ENCODE results near the gene GPSM1.
"Not testable (repeated sequence)": the region's sequence is repeated elsewhere in the genome, so short reads cannot be mapped to it uniquely, and the experiment has no call there.

- TF ChIP-seq, protein P1, sequence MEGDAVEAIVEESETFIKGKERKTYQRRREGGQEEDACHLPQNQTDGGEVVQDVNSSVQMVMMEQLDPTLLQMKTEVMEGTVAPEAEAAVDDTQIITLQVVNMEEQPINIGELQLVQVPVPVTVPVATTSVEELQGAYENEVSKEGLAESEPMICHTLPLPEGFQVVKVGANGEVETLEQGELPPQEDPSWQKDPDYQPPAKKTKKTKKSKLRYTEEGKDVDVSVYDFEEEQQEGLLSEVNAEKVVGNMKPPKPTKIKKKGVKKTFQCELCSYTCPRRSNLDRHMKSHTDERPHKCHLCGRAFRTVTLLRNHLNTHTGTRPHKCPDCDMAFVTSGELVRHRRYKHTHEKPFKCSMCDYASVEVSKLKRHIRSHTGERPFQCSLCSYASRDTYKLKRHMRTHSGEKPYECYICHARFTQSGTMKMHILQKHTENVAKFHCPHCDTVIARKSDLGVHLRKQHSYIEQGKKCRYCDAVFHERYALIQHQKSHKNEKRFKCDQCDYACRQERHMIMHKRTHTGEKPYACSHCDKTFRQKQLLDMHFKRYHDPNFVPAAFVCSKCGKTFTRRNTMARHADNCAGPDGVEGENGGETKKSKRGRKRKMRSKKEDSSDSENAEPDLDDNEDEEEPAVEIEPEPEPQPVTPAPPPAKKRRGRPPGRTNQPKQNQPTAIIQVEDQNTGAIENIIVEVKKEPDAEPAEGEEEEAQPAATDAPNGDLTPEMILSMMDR (IDR thresholded peaks at IDR 0.05), result not testable (repeated sequence)
- not testable (repeated sequence) for TF ChIP-seq POLR2A, EP300 (IDR thresholded peaks at IDR 0.05)
Observed at GRCh38 chr9:136407061-136407460, 79.7 kb downstream of the GPSM1 start.

All from tibial nerve (tissue), 4 donors.